ENCODE data around the gene ACIN1.
"Not testable (repeated sequence)": the region's sequence is repeated elsewhere in the genome, so short reads cannot be mapped to it uniquely, and the experiment has no call there.

ACIN1 gene

GRCh38 chr14:23040100-23040499, 54.8 kb downstream of the ACIN1 start:
- DNase-seq: no peak

DNA sequence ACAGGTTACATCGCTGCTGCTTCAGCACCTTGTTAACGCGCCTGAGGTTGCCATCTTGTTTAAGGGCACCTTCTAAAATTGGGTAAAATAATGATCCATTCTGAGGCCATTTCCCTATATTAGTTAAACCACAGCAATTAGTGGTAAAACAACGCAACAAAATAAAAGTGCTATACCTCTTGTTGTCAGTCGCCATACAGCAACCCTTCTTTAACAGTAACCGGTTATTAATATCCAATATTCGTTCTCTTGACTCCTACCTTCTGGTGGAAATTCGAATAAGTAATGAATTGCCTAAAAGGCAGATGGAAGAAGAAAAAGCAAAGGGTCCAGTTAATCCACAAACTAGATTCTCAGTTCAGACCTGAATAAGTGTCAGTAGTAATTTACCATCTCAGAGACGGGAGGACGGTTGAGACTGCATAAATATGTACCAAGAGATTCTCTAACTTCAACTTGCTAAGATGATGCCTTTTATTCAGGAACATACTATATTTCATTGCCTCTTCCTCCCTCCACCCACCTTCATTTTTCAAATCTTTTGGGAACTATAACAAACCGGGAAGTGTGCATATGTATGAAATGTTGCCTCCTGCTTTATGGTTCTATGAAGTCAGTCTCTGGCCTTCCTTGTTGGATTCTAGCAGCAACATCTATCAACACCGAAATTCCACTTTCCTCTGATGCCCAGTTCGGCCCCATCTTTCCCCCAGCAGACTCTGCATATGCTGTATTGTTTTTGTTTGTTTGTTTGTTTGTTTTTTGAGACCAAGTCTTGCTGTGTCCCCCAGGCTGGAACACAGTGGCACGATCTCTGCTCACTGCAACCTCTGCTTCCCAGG, 59.4 kb downstream of the ACIN1 start:
- DNase-seq: no peak

GRCh38 chr14:23034498-23035302, 60.2 kb downstream of the ACIN1 start, which contains the start of gene PSMB5:
Gene PSMB5, minus strand, starts transcription at chr14:23034900. Its CDS starts 19 bp downstream, at chr14:23034881.
- DNase-seq: no peak

DNA sequence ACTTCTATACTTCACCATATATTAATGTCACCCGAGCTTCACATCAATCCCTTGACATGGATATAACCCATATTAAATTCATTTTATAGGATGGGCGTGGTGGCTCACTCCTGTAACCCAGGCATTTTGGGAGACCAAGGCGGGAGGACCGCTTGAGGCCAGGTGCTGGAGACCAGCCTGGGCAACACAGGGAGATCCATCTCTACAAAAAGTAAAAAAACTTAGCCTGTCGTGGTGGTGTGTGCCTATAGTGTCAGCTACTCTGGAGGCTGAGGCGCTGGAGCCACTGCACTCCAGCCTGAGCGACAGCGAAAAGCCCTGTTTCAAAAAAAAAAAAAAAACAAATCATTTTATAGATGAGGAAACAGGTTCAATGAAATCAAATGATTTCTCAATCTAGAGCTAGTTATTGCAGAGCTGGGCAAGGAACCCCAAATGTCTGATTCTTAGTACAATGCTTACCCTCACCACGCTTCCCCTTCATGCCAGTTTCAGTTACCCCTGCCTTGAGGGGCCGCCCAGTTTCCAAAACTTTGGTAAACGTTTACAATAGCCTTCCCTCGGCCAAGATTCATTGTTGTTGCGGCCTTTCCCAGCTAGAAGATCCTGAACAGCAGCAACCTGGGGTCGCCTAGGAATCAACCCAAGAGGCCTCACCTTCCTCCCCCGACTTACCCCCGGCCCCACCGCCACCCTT, 61.0 kb downstream of the ACIN1 start:
- DNase-seq: no peak

- no peak for DNase-seq
Observed at GRCh38 chr14:23033251-23033727, 61.6 kb downstream of the ACIN1 start.

GRCh38 chr14:23030936-23031335, 64.0 kb downstream of the ACIN1 start:
- DNase-seq: no peak

- no peak for DNase-seq
Observed at GRCh38 chr14:23028799-23029198, 66.1 kb downstream of the ACIN1 start.

- peak in 1 of 2 experiments; percentile 22 for DNase-seq
Observed at GRCh38 chr14:23025151-23025814, 69.7 kb downstream of the ACIN1 start.

GRCh38 chr14:23024612-23025075, 70.3 kb downstream of the ACIN1 start:
- DNase-seq: no peak

DNA sequence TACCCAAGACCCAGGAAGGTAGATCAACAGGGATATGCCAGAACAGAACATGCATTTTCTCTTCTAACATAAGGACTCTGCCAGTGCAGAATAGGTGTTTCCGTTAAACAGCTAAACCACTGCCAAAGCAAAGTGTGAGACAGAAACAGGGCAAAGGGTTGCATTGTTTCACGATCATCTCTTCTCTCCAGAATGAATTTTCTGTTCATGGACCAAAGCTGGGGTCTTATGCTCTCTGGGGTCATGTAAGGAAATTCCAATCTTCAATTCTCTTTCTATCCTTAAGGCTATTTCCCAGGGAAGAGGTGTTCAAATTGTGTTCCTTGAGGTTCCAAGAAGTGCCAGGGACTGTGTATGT, 71.2 kb downstream of the ACIN1 start:
- no peak for DNase-seq

- DNase-seq: no peak
Observed at GRCh38 chr14:23023022-23023794, 71.7 kb downstream of the ACIN1 start.

DNA sequence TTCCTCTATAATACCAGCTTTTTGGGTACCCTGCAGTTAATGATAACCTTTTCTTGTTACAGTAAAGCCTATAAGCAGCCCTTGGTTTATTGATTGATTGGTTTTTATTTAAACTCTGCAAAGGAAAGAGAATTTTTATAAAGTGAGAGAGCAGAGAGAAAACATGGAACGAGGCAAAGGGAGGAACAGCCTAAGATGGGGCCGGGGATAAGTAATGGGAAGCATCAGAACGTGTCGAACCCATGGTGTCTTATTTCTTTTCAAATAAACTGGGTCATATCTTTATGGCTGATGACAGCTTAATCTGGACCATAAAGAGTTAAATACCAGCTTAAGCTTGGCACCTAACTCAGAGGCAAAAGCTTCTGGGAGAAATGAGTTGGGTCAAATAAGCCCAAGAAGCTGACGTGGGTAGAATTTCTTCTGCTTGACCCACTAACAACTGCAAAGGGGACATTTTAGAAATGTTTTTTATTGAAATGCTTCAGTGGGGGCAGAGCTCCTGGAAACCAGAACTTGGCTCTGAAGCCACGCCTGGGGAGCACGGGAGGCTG, 73.0 kb downstream of the ACIN1 start:
- DNase-seq: no peak

DNA sequence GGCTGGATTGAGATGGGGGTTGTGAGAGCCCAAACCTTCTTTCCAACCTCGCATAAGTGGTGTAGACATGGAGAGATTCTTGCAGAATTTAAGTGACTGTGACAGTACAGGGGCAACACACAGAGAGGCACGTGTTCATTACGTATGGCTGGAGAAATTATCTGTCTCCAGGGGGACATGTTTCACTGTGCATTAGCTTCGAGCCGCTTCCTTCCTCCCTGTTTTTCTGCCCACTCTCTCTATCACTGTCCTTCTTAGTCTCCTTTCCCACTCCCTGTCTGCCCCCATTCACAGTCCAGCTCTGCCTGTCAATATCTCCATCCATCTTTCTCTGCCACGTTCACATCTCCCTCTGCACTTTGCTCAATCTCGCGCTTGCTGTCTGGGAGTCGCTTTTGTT, 73.5 kb downstream of the ACIN1 start:
- no peak for DNase-seq

GRCh38 chr14:23020143-23021128, 74.5 kb downstream of the ACIN1 start:
- DNase-seq: no peak

DNA sequence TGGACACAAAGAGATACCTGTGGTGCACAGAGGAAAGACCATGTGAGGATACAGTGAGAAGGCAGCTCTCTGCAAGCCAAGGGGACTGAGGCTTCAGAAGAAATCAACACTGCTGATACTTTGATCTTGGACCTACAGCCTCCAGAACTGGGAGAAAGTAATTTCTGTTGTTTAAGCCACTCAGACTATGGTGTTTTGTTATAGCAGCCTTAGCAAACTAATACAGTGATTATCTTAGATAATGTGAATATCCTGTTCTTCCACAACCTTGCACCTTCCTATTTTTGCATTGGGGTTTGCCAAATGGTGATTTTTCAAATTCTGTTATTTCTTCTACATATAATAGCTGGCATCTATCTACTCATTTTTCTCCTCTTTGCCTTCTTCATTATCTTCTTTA, 76.8 kb downstream of the ACIN1 start:
- no peak for DNase-seq

GRCh38 chr14:23017091-23017490, 77.8 kb downstream of the ACIN1 start:
- no peak for DNase-seq

DNA sequence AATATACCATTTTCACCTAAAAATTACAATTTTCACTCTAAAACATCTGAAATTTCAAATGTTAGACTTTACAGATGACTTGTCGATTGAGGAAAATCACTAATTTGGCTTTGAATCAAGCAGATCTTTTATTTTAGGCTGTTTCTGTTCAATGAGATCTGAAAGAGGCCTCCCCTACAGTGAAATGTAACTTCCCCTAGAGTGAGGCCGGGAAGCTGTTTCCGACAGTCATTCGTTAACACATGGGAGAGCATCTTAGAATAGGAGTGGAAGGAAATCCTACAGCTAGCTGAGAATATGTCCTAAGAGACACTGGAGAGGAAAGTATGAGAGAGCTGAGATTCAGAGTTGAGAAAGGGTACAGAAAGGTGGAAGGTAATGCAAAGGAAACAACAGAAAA, 79.3 kb downstream of the ACIN1 start:
- no peak for DNase-seq

DNA sequence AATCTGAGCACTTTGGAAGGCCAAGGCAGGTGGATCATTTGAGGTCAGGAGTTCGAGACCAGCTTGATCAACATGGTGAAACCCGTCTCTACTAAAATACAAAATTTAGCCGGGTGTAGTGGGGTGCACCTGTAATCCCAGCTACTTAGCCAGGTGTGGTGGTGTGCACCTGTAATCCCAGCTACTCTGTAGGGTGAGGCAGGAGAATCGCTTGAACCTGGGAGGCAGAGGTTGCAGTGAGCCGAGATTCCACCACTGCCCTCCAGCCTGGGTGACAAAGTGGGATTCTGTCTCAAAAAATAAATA, 81.2 kb downstream of the ACIN1 start:
- not testable (repeated sequence) for DNase-seq

DNA sequence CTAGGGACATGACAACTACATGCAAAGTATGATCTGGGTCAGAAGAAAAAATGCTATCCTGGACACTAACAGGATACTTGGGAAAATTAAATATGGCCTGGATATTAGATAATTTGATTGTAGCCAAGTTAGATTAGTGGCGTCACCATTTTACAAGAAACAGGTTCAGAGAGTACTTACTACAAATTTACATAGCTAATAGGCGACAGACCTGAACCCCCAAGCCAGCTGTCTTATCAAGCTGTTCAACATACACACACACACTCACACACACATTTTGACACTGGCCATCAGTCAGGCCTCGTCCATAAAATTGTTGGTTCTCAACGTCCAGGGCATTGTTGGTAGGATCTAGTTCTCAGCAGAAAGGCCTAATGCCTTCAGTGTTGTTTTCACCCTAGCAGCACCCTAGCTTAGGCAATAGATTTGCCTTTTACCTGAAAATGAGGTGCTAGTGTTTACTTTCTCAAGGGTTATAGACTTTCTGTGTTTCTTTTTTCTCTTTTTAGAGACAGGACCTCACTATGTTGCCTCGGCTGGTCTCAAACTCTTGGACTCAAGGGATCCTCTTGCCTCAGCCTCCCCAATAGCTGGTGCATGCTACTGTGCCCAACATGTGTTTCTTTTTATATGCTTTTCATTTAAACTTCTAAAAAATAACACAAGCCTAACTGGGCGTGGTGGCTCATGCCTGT, 81.7 kb downstream of the ACIN1 start:
- DNase-seq: no peak
